Keratinocyte (primary cell): ENCODE data around the gene KLF16. TPM values are rescaled to one million over a fixed set of nuclear protein-coding genes. Genes with fewer than 3 reads are reported as not detected.
"Not testable (repeated sequence)": the region's sequence is repeated elsewhere in the genome, so short reads cannot be mapped to it uniquely, and the experiment has no call there.

Source experiments
- DNase-seq: peaks from one replicate; pipeline ENCODE4 v3.0.0-alpha.2; 2011; ENCODE audit warnings: low read depth, missing footprints, low spot score
- FAIRE-seq: peaks from 2 replicates; lab custom pipeline; 2011; peaks lifted over from hg19 to GRCh38; lab: Jason Lieb, UNC
- H2AFZ ChIP-seq: 2 replicates; pipeline ENCODE4 v1.6.0; 2012; ENCODE audit warnings: low read length, control low read depth, inconsistent platforms; ENCODE audit not compliant: control insufficient read depth
- H3K27ac ChIP-seq: 2 replicates; pipeline ENCODE4 v1.5.1; 2011; ENCODE audit warnings: low read length; ENCODE audit not compliant: control insufficient read depth, insufficient read depth
- H3K27me3 ChIP-seq: 3 replicates; pipeline ENCODE4 v1.6.0; 2011; ENCODE audit warnings: low read length; ENCODE audit not compliant: control insufficient read depth, insufficient read depth; ENCODE audit errors: extremely low read depth
- H3K36me3 ChIP-seq, 2 experiments: 2 replicates in 1 of 2; 3 replicates in 1 of 2; pipeline ENCODE4 v1.5.1; 2011; ENCODE audit warnings: low read length in 2 of 2, mild to moderate bottlenecking in 1 of 2; ENCODE audit not compliant: control insufficient read depth in 2 of 2, insufficient read depth in 2 of 2; ENCODE audit errors: extremely low read depth in 1 of 2
- H3K4me1 ChIP-seq: 3 replicates; pipeline ENCODE4 v1.5.1; 2011; ENCODE audit warnings: low read length; ENCODE audit not compliant: control insufficient read depth, insufficient read depth; ENCODE audit errors: extremely low read depth
- H3K4me2 ChIP-seq: 3 replicates; pipeline ENCODE4 v1.6.0; 2011; ENCODE audit warnings: low read depth, low read length; ENCODE audit not compliant: control insufficient read depth, insufficient read depth; ENCODE audit errors: extremely low read depth
- H3K4me3 ChIP-seq, 3 experiments: fragments of 200-600 bp in 1 of 3; sonication (generic) in 1 of 3; 2 replicates in 2 of 3; 3 replicates in 1 of 3; pipeline ENCODE4 v1.5.1; 2011 to 2016; ENCODE audit warnings: low read length in 3 of 3, mild to moderate bottlenecking in 3 of 3, control low read depth in 2 of 3, inconsistent platforms in 1 of 3, low read depth in 1 of 3, mixed read lengths in 1 of 3, mixed run types in 1 of 3, moderate library complexity in 1 of 3; ENCODE audit not compliant: control insufficient read depth in 2 of 3, insufficient read depth in 2 of 3; ENCODE audit errors: extremely low read depth in 1 of 3
- H3K79me2 ChIP-seq: 2 replicates; pipeline ENCODE4 v1.6.0; 2012; ENCODE audit warnings: low read length; ENCODE audit not compliant: control insufficient read depth, insufficient read depth
- H3K9ac ChIP-seq: 3 replicates; pipeline ENCODE4 v1.6.0; 2011; ENCODE audit warnings: low read length; ENCODE audit not compliant: control insufficient read depth, insufficient read depth; ENCODE audit errors: extremely low read depth
- H3K9me1 ChIP-seq: 3 replicates; pipeline ENCODE4 v1.6.0; 2011; ENCODE audit warnings: low read length; ENCODE audit not compliant: control insufficient read depth, insufficient read depth; ENCODE audit errors: extremely low read depth
- H3K9me3 ChIP-seq: 2 replicates; pipeline ENCODE4 v1.5.1; 2012; ENCODE audit warnings: low read depth, low read length; ENCODE audit not compliant: control insufficient read depth
- H4K20me1 ChIP-seq: 3 replicates; pipeline ENCODE4 v1.6.0; 2011; ENCODE audit warnings: low read length; ENCODE audit not compliant: control insufficient read depth, insufficient read depth; ENCODE audit errors: extremely low read depth
- CTCF ChIP-seq, 3 experiments: IDR thresholded peaks in 1 of 3; conservative IDR thresholded peaks in 1 of 3; optimal IDR thresholded peaks in 1 of 3; 2 replicates in 2 of 3; 3 replicates in 1 of 3; pipeline versions ENCODE3 to v1.5.1; 2011; ENCODE audit warnings: low read length in 3 of 3, mild to moderate bottlenecking in 3 of 3, moderate library complexity in 2 of 3, control low read depth in 1 of 3, inconsistent platforms in 1 of 3; ENCODE audit not compliant: insufficient read depth in 2 of 3; ENCODE audit errors: extremely low read depth in 1 of 3
- EZH2 ChIP-seq: IDR thresholded peaks from one replicate; pipeline ENCODE4 v1.6.1; 2012; ENCODE audit warnings: inconsistent platforms, mild to moderate bottlenecking, low read length, moderate library complexity
- dilution Hi-C: fragments of 300-500 bp; cut with MboI; formaldehyde crosslinking; loops from one replicate; pipeline ENCODE4 v1.7.0; 2020; ENCODE audit warnings: low sequenced_read_pairs; ENCODE audit not compliant: extremely low pct_ligation_motif_present
- polyA plus RNA-seq, 5 experiments: library from polyadenylated mRNA; depleted of rRNA in 3 of 5; stranded (reverse) in 3 of 5; stranded (forward) in 1 of 5; unstranded in 1 of 5; fragments of >200 nt; gene quantifications; 1 replicate in 1 of 5; 2 replicates in 3 of 5; 3 replicates in 1 of 5; pipeline versions ENCODE4 v1.2.1 to v1.2.3, GENCODE V29; 2011 to 2012; ENCODE audit warnings: missing spikeins in 2 of 5, low read depth in 1 of 5, low replicate concordance in 1 of 5

Gene KLF16
- polyA plus RNA-seq, 1 donor (not counting 4 experiments of a cell fraction or from before 2014, with no cell fraction given): 4.9 TPM

GRCh38 chr19:1889907-1890306 is 26.5 kb upstream of the KLF16 start:
- no peak for DNase-seq

GRCh38 chr19:1888385-1888784 is 25.0 kb upstream of the KLF16 start:
- Histone ChIP-seq H2AFZ (no peak overlapping the region), H3K9me3 (no peaks in the 10 kb centered on the region), H3K9me1 (peaks cover 3% of the 10 kb centered on the region), H4K20me1 (peaks cover 8% of the 10 kb centered on the region), H3K27ac (no peak overlapping the region), H3K79me2 (peaks cover 17% of the 10 kb centered on the region), H3K4me3 (no peak overlapping the region), H3K4me2 (no peak overlapping the region), H3K4me1 (peaks cover 9% of the 10 kb centered on the region), H3K9ac (no peak overlapping the region), H3K36me3 (no peaks in the 10 kb centered on the region), H3K27me3 (no peaks in the 10 kb centered on the region)
- DNase-seq: no peak
- FAIRE-seq: no peak
- dilution Hi-C loops: no loop called here
- TF ChIP-seq EZH2 (no peak), CTCF (optimal IDR thresholded peaks at IDR 0.05 in 1 of 3, IDR thresholded peaks at IDR 0.05 in 1 of 3, conservative IDR thresholded peaks at IDR 0.05 in 1 of 3; ENCODE audit: extremely low read depth in 1 of 3, insufficient read depth in 2 of 3, low read length in 3 of 3) (no peak)

More at GRCh38 chr19:1889907-1890306, 26.5 kb upstream of the KLF16 start:
- no peak overlapping the region for H3K9ac ChIP-seq
- no peaks in the 10 kb centered on the region for H3K9me3 ChIP-seq
- no peak overlapping the region for H2AFZ ChIP-seq
- no peaks in the 10 kb centered on the region for H3K4me1 ChIP-seq
- no peak overlapping the region for H3K4me2 ChIP-seq
- FAIRE-seq: no peak
- H4K20me1 ChIP-seq: no peaks in the 10 kb centered on the region
- H3K4me3 ChIP-seq: no peak overlapping the region
- no peaks in the 10 kb centered on the region for H3K9me1 ChIP-seq
- peaks cover 2% of the 10 kb centered on the region for H3K79me2 ChIP-seq
- H3K27ac ChIP-seq: no peak overlapping the region
- TF ChIP-seq CTCF (optimal IDR thresholded peaks at IDR 0.05 in 1 of 3, IDR thresholded peaks at IDR 0.05 in 1 of 3, conservative IDR thresholded peaks at IDR 0.05 in 1 of 3; ENCODE audit: extremely low read depth in 1 of 3, insufficient read depth in 2 of 3, low read length in 3 of 3): no peak
- no peak for TF ChIP-seq EZH2
- dilution Hi-C loops: no loop called here
- no peaks in the 10 kb centered on the region for H3K36me3 ChIP-seq
- H3K27me3 ChIP-seq: no peaks in the 10 kb centered on the region

DNA sequence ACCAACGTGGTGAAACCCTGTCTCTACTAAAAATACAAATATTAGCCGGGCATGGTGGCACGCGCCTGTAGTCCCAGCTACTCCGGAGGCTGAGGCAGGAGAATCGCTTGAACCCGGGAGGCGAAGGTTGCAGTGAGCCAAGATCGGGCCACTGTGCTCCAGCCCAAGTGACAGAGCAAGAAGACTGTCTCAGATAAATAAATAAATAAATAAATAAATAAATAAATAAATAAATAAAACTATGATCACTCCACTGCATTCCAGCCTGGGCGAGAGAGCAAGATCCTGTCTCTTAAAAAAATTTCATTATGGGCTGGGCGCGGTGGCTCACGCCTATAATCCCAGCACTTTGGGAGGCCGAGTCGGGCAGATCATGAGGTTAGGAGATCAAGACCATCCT is 23.0 kb upstream of the KLF16 start:
- DNase-seq, H2AFZ ChIP-seq, dilution Hi-C loops, FAIRE-seq, H3K9me3 ChIP-seq, H3K27me3 ChIP-seq, H3K9me1 ChIP-seq, H3K4me2 ChIP-seq, H3K36me3 ChIP-seq, H3K27ac ChIP-seq, H3K9ac ChIP-seq, H3K4me3 ChIP-seq: not testable (repeated sequence)
- Histone ChIP-seq H3K79me2 (peaks cover 35% of the 10 kb centered on the region), H3K4me1 (peaks cover 20% of the 10 kb centered on the region), H4K20me1 (peaks cover 16% of the 10 kb centered on the region)

- Histone ChIP-seq H3K9ac (peak within 1 kb of the TSS; percentile 84), H3K4me3 (peak within 1 kb of the TSS; percentile 68 to 80 (median 80)), H2AFZ (peak within 1 kb of the TSS; percentile 37), H3K4me1 (peaks cover 24% of the 10 kb centered on the region), H3K27ac (peak within 1 kb of the TSS; percentile 64), H4K20me1 (peaks cover 20% of the 10 kb centered on the region), H3K4me2 (peak within 1 kb of the TSS; percentile 96), H3K79me2 (peaks cover 40% of the 10 kb centered on the region)
- H3K9me1 ChIP-seq, H3K27me3 ChIP-seq, DNase-seq, H3K36me3 ChIP-seq, H3K9me3 ChIP-seq, dilution Hi-C loops: not testable (repeated sequence)
- FAIRE-seq: peak; percentile 61
These were observed 22.2 kb upstream of the KLF16 start, which contains the start of gene ABHD17A for GRCh38 chr19:1885398-1886119. TSS of gene ABHD17A (minus strand) at chr19:1885496. CDS start at chr19:1881566, 3,930 bp downstream.
